ENCODE measurements around the gene SIN3A.

- TF ChIP-seq, protein P1, sequence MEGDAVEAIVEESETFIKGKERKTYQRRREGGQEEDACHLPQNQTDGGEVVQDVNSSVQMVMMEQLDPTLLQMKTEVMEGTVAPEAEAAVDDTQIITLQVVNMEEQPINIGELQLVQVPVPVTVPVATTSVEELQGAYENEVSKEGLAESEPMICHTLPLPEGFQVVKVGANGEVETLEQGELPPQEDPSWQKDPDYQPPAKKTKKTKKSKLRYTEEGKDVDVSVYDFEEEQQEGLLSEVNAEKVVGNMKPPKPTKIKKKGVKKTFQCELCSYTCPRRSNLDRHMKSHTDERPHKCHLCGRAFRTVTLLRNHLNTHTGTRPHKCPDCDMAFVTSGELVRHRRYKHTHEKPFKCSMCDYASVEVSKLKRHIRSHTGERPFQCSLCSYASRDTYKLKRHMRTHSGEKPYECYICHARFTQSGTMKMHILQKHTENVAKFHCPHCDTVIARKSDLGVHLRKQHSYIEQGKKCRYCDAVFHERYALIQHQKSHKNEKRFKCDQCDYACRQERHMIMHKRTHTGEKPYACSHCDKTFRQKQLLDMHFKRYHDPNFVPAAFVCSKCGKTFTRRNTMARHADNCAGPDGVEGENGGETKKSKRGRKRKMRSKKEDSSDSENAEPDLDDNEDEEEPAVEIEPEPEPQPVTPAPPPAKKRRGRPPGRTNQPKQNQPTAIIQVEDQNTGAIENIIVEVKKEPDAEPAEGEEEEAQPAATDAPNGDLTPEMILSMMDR (conservative IDR thresholded peaks at IDR 0.05) = no peak
- TF ChIP-seq EZH2 (IDR thresholded peaks at IDR 0.05; ENCODE audit: low read depth) = no peak
These were observed 25.5 kb downstream of the SIN3A start for GRCh38 chr15:75425966-75426500.

Measured in PC-9 (cell line).